K562 (cell line): ENCODE data around the gene RTP3. TPM values are rescaled to one million over a fixed set of nuclear protein-coding genes. Genes with fewer than 3 reads are reported as not detected.
A peak's percentile ranks its signal among the peaks of the same experiment; 100 is the strongest.

ENCODE experiments used
- ARID2 ChIP-seq: fragments of 450-650 bp; IDR thresholded peaks from 2 replicates; pipeline ENCODE4 v1.6.1; 2017; ENCODE audit warnings: antibody characterized with exemption, mild to moderate bottlenecking
- ATF1 ChIP-seq, 2 experiments: fragments of 450-650 bp in 1 of 2; IDR thresholded peaks; 2 replicates each; pipeline ENCODE4 v1.6.1; 2016; ENCODE audit warnings: missing compliant biosample characterization in 1 of 2, missing genetic modification characterization in 1 of 2
- ATF4 ChIP-seq: fragments of 450-650 bp; formaldehyde crosslinking; IDR thresholded peaks from 2 replicates; pipeline ENCODE4 v1.4.0; 2022; ENCODE audit warnings: mild to moderate bottlenecking, moderate library complexity
- CBX3 ChIP-seq, 2 experiments: IDR thresholded peaks; 1 replicate in 1 of 2; 2 replicates in 1 of 2; pipeline ENCODE4 v1.6.1; 2012; ENCODE audit warnings: inconsistent platforms in 2 of 2, low read length in 2 of 2, borderline replicate concordance in 1 of 2, control low read depth in 1 of 2
- CREM ChIP-seq: IDR thresholded peaks from 2 replicates; pipeline ENCODE4 v1.6.1; 2014; ENCODE audit warnings: antibody characterized with exemption, low read depth
- ETV1 ChIP-seq: fragments of 450-650 bp; conservative IDR thresholded peaks from 2 replicates; pipeline ENCODE4 v1.6.1; 2016; ENCODE audit warnings: missing genetic modification characterization, control low read depth, low read depth, missing compliant biosample characterization
- FOXA3 ChIP-seq, 2 experiments: fragments of 450-650 bp in 1 of 2; sonication (generic) in 1 of 2; formaldehyde crosslinking; IDR thresholded peaks in 1 of 2; conservative IDR thresholded peaks in 1 of 2; 2 replicates each; pipeline versions ENCODE4 v1.4.0 to v1.8.0; 2020 to 2022; ENCODE audit warnings: mild to moderate bottlenecking in 2 of 2, missing genetic modification reagents in 1 of 2
- GABPA ChIP-seq: fragments of 200-800 bp; sonication (Bioruptor generic); conservative IDR thresholded peaks from 2 replicates; pipeline ENCODE4 v1.6.1; 2016; ENCODE audit warnings: low read depth, missing genetic modification characterization, missing compliant biosample characterization
- KLF10 ChIP-seq: fragments of 250-450 bp; sonication (Bioruptor Pico); IDR thresholded peaks from 2 replicates; pipeline ENCODE4 v1.6.1; 2021; ENCODE audit warnings: matching md5 sums
- MTA3 ChIP-seq: fragments of 450-650 bp; formaldehyde crosslinking; IDR thresholded peaks from 2 replicates; pipeline ENCODE4 v1.6.1; 2017; ENCODE audit warnings: mild to moderate bottlenecking, borderline replicate concordance
- NR4A1 ChIP-seq, 2 experiments: fragments of 250-450 bp in 1 of 2; fragments of 450-650 bp in 1 of 2; sonication (Bioruptor Pico) in 1 of 2; IDR thresholded peaks; 2 replicates each; pipeline versions ENCODE4 v1.4.0 to v1.6.1; 2016 to 2020; ENCODE audit warnings: mild to moderate bottlenecking in 2 of 2, missing compliant biosample characterization in 1 of 2, missing genetic modification characterization in 1 of 2, moderate library complexity in 1 of 2
- RBM22 ChIP-seq: fragments of 200-400 bp; formaldehyde crosslinking; IDR thresholded peaks from 2 replicates; pipeline ENCODE4 v1.6.1; 2018; ENCODE audit warnings: low read length, low read depth; ENCODE audit not compliant: poor library complexity, severe bottlenecking
- RNF2 ChIP-seq: sonication (generic); IDR thresholded peaks from 2 replicates; pipeline ENCODE4 v1.6.1; 2016
- SIN3B ChIP-seq: fragments of 450-650 bp; IDR thresholded peaks from 2 replicates; pipeline ENCODE4 v1.6.1; 2017; ENCODE audit warnings: low read depth, mild to moderate bottlenecking, moderate library complexity
- SRSF1 ChIP-seq: fragments of 200-400 bp; formaldehyde crosslinking; IDR thresholded peaks from 2 replicates; pipeline ENCODE4 v1.6.1; 2017; ENCODE audit warnings: mild to moderate bottlenecking, low read depth, low read length, moderate library complexity
- TEAD1 ChIP-seq, 2 experiments: fragments of 450-650 bp in 1 of 2; sonication (generic) in 1 of 2; formaldehyde crosslinking; IDR thresholded peaks; 2 replicates each; pipeline versions ENCODE4 v1.4.0 to v1.8.0; 2020 to 2022; ENCODE audit warnings: mild to moderate bottlenecking in 2 of 2, missing genetic modification reagents in 1 of 2
- TOE1 ChIP-seq, 2 experiments: fragments of 450-650 bp in 1 of 2; sonication (generic) in 1 of 2; formaldehyde crosslinking in 1 of 2; IDR thresholded peaks; 2 replicates each; pipeline versions ENCODE4 v1.7.1 to v1.8.0; 2016 to 2022; ENCODE audit warnings: borderline replicate concordance in 2 of 2, mild to moderate bottlenecking in 2 of 2, antibody characterized with exemption in 1 of 2, inconsistent platforms in 1 of 2, low read depth in 1 of 2, missing genetic modification reagents in 1 of 2, moderate library complexity in 1 of 2
- UBTF ChIP-seq, 2 experiments: IDR thresholded peaks; 2 replicates each; pipeline ENCODE4 v1.6.1; 2012; ENCODE audit warnings: improper control_type of control experiment in 2 of 2, low read depth in 2 of 2, low read length in 2 of 2, borderline replicate concordance in 1 of 2
- ZFP1 ChIP-seq: fragments of 450-650 bp; formaldehyde crosslinking; IDR thresholded peaks from 2 replicates; pipeline ENCODE4 v1.4.0; 2020; ENCODE audit warnings: mild to moderate bottlenecking, mixed read lengths
- polyA plus RNA-seq, 8 experiments: library from polyadenylated mRNA; depleted of rRNA in 4 of 8; stranded (reverse) in 5 of 8; unstranded in 3 of 8; fragments of >200 nt; fragmentation: Nextera tagmentation in 2 of 8; fragmentation: Illumina TruSeq in 1 of 8; extraction: Ambion mirVana in 2 of 8; extraction: Trizol in 1 of 8; gene quantifications; 2 replicates each; pipeline versions ENCODE4 v1.2.1 to v1.2.3, GENCODE V29; 2011 to 2014; ENCODE audit warnings: inconsistent platforms in 1 of 8, missing spikeins in 1 of 8
- total RNA-seq, 7 experiments: library from RNA; depleted of rRNA in 6 of 7; stranded (reverse); fragments of >200 nt in 6 of 7; fragmentation: Illumina TruSeq in 2 of 7; extraction: Trizol in 2 of 7; gene quantifications; 2 replicates each; pipeline versions ENCODE4 v1.2.1 to v1.2.3, GENCODE V29; 2011 to 2021; ENCODE audit warnings: low replicate concordance in 1 of 7
- TF ChIP-seq, protein P1 (sequence below): sonication (generic); formaldehyde crosslinking; IDR thresholded peaks from 2 replicates; pipeline ENCODE4 v1.8.1; 2022; ENCODE audit warnings: missing genetic modification reagents
- TF ChIP-seq, protein P2 (sequence below): sonication (generic); IDR thresholded peaks from 2 replicates; pipeline ENCODE4 v1.6.1; 2016

Gene RTP3
- total and polyA plus RNA-seq, 9 of the 15 experiments (the other 6 are each of a cell fraction or from before 2014, with no cell fraction given): not detected

DNA sequence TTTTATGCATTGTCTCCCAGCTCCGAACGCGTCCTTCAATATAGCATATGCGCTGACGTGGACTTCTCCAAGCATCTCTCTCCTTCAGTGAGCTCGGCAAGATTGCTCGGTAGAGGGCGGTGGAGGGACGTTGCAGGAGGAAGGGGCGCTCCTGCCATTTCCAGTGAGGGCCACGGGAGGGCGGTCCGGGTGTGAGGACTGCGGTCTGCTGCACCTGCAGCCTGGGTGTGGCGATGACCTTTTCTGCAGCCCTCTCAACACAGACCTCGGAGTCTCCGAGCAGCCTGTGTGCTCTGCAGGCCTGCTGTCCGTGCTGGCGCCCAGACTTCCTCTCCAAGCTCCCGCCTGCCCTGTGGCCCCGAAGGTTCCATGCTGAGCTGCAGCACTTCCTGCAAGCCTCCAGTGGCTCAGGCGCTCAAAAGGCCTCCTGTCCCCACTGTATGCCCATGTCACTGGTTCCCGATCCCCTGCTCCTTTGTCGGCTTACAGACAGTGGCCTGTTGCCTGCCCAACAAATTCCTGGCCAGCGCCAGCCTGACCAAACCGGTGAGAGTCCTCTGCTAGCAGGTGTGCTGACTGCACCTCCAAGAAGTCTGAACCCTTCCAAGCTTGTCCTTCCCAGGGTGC is 8.9 kb upstream of the RTP3 start (continued):
- TF ChIP-seq ATF1 (CRISPR knock-in tag; IDR thresholded peaks at IDR 0.05) (no peak), ATF1 (tag; IDR thresholded peaks at IDR 0.05) (peak; percentile 77), ATF4 (peak; percentile 20; the same call in 1 of the 2 replicates), CREM (peak; percentile 87), SRSF1 (no peak), RBM22 (no peak), MTA3 (peak; percentile 79; the same call in 1 of the 2 replicates), RNF2 (no peak), CBX3 (IDR thresholded peaks at IDR 0.05; ENCODE audit: borderline replicate concordance in 1 of 2, low read length in 2 of 2) (peak in 1 of 2 experiments; percentile 73; a peak in 1 of 3 replicates), NR4A1 (CRISPR knock-in tag; IDR thresholded peaks at IDR 0.05) (0 out of 2 replicates have a peak, but pooled peaks have one; percentile 38), NR4A1 (tag; IDR thresholded peaks at IDR 0.05) (peak; percentile 55), GABPA (tag) (no peak), UBTF (IDR thresholded peaks at IDR 0.05; ENCODE audit: borderline replicate concordance in 1 of 2, low read depth in 2 of 2, low read length in 2 of 2) (0 out of 4 replicates have a peak, but pooled peaks of 1 of the 2 experiments have one; percentile 45), KLF10 (CRISPR knock-in tag) (no peak), ZFP1 (0 out of 2 replicates have a peak, but pooled peaks have one; percentile 6), TOE1 (IDR thresholded peaks at IDR 0.05; ENCODE audit: borderline replicate concordance) (0 out of 2 replicates have a peak, but pooled peaks have one; percentile 61), TOE1 (CRISPR knock-in tag; IDR thresholded peaks at IDR 0.05; ENCODE audit: borderline replicate concordance, low read depth) (no peak), SIN3B (no peak; the same call in 1 of the 2 replicates), ETV1 (tag) (peak; percentile 62), TEAD1 (CRISPR knock-in tag; IDR thresholded peaks at IDR 0.05) (peak; percentile 21 to 92; a peak in 2 of 4 replicates), FOXA3 (CRISPR knock-in tag; conservative IDR thresholded peaks at IDR 0.05 in 1 of 2, IDR thresholded peaks at IDR 0.05 in 1 of 2) (peak in 1 of 2 experiments; percentile 82; a peak in 2 of 4 replicates), ARID2 (peak; percentile 100)
- TF ChIP-seq, protein P1, sequence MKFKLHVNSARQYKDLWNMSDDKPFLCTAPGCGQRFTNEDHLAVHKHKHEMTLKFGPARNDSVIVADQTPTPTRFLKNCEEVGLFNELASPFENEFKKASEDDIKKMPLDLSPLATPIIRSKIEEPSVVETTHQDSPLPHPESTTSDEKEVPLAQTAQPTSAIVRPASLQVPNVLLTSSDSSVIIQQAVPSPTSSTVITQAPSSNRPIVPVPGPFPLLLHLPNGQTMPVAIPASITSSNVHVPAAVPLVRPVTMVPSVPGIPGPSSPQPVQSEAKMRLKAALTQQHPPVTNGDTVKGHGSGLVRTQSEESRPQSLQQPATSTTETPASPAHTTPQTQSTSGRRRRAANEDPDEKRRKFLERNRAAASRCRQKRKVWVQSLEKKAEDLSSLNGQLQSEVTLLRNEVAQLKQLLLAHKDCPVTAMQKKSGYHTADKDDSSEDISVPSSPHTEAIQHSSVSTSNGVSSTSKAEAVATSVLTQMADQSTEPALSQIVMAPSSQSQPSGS: no peak
- TF ChIP-seq, protein P2, sequence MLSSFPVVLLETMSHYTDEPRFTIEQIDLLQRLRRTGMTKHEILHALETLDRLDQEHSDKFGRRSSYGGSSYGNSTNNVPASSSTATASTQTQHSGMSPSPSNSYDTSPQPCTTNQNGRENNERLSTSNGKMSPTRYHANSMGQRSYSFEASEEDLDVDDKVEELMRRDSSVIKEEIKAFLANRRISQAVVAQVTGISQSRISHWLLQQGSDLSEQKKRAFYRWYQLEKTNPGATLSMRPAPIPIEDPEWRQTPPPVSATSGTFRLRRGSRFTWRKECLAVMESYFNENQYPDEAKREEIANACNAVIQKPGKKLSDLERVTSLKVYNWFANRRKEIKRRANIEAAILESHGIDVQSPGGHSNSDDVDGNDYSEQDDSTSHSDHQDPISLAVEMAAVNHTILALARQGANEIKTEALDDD: peak; percentile 38; the same call in 1 of the 2 replicates
